NB4 (cell line): ENCODE results near the gene CDCA7.

Source experiments
- DNase-seq: peaks from one replicate; pipeline ENCODE4 v3.0.0; 2010; ENCODE audit warnings: low read depth
- H3K4me3 ChIP-seq: one replicate; pipeline ENCODE4 v1.5.1; 2011; ENCODE audit warnings: mild to moderate bottlenecking, low read depth, low read length, moderate library complexity
- MAX ChIP-seq: IDR thresholded peaks from 2 replicates; pipeline ENCODE4 v1.6.1; 2011; ENCODE audit warnings: low read depth, low read length
- MYC ChIP-seq: IDR thresholded peaks from 2 replicates; pipeline ENCODE4 v1.6.1; 2011; ENCODE audit warnings: low read depth, low read length
- POLR2A ChIP-seq: IDR thresholded peaks from 2 replicates; pipeline ENCODE4 v1.6.1; 2011; ENCODE audit warnings: mild to moderate bottlenecking; ENCODE audit not compliant: insufficient read length; ENCODE audit errors: extremely low read depth
- TF ChIP-seq, protein P1 (sequence below): IDR thresholded peaks from one replicate; pipeline ENCODE4 v1.5.1; 2012; ENCODE audit warnings: low read depth, low read length

Gene CDCA7

GRCh38 chr2:173394091-173394974 lies 39.7 kb downstream of the CDCA7 start:
- H3K4me3 ChIP-seq, result no peak overlapping the region
- DNase-seq, result no peak
- TF ChIP-seq, protein P1, sequence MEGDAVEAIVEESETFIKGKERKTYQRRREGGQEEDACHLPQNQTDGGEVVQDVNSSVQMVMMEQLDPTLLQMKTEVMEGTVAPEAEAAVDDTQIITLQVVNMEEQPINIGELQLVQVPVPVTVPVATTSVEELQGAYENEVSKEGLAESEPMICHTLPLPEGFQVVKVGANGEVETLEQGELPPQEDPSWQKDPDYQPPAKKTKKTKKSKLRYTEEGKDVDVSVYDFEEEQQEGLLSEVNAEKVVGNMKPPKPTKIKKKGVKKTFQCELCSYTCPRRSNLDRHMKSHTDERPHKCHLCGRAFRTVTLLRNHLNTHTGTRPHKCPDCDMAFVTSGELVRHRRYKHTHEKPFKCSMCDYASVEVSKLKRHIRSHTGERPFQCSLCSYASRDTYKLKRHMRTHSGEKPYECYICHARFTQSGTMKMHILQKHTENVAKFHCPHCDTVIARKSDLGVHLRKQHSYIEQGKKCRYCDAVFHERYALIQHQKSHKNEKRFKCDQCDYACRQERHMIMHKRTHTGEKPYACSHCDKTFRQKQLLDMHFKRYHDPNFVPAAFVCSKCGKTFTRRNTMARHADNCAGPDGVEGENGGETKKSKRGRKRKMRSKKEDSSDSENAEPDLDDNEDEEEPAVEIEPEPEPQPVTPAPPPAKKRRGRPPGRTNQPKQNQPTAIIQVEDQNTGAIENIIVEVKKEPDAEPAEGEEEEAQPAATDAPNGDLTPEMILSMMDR, result no peak
- TF ChIP-seq MAX (no peak), MYC (no peak), POLR2A (no peak)

- peak; percentile 34 for DNase-seq
- H3K4me3 ChIP-seq, result no peak overlapping the region
- TF ChIP-seq, protein P1, result no peak
- TF ChIP-seq MYC (0 out of 2 replicates have a peak, but pooled peaks have one; percentile 9), POLR2A (no peak), MAX (no peak)
These were observed 41.1 kb downstream of the CDCA7 start for GRCh38 chr2:173395567-173396351.

GRCh38 chr2:173397539-173397938 lies 42.9 kb downstream of the CDCA7 start:
- TF ChIP-seq POLR2A, result no peak
- TF ChIP-seq, protein P1, result no peak
- no peak for TF ChIP-seq MAX
- no peak overlapping the region for H3K4me3 ChIP-seq
- DNase-seq, result no peak

- TF ChIP-seq, protein P1, result no peak
- no peak for TF ChIP-seq MAX
- H3K4me3 ChIP-seq, result no peak overlapping the region
- no peak for DNase-seq
These were observed 44.6 kb downstream of the CDCA7 start for GRCh38 chr2:173399229-173399628.

DNA sequence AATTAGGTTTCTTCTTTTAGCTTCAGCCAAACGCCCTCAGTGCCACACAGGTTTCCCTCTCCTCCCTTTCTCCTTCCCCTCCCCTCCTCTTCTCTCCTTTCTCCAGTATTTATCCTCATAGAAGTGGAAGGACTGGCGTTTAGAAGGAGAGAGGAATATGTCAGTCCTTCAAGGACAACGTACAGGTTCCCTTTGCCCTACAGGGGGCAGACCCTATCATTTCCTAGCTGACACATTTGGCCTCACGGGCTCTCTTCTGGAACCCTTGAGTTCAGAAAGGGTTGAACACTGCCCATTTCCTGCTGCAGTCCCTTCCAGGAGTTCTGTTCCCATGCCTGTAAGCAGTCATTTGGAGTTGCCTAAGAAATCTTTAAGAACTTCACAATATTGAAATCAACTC lies 46.1 kb downstream of the CDCA7 start:
- TF ChIP-seq, protein P1, result peak; percentile 67
- TF ChIP-seq MAX, result no peak
- DNase-seq, result peak; percentile 60
- H3K4me3 ChIP-seq, result no peak overlapping the region
